ENCODE results near the gene EN2. TPM values are rescaled to one million over a fixed set of nuclear protein-coding genes. Genes with fewer than 3 reads are reported as not detected.

EN2 gene
- total and polyA plus RNA-seq, 10 donors: 0.03 to 0.04 TPM; not detected in 8

GRCh38 chr7:155469311-155470185, 11.6 kb downstream of the EN2 start:
- WGBS, 5 donors: 6 to 10% (median 9%) methylated on average over 12 of the region's 12 CpGs
- Histone ChIP-seq H3K9me3 (no peaks in the 10 kb centered on the region), H3K36me3 (no peaks in the 10 kb centered on the region), H3K27me3 (replicated peaks in 1 of 7) (peaks cover 38 to 100% (median 97%) of the 10 kb centered on the region in 7 donors), H3K4me1 (peaks cover 12 to 43% (median 34%) of the 10 kb centered on the region in 6 donors), H3K27ac (no peak overlapping the region), H3K4me3 (no peak overlapping the region)
- intact Hi-C loops (cut with DNase I; ENCODE audit: low total_unique reads): loop anchor here (10.0 kb wide), 1 partner anchor 95 kb away; no protein-coding TSS in a partner anchor
- peak; percentile 22 for DNase-seq
- TF ChIP-seq, protein P1, sequence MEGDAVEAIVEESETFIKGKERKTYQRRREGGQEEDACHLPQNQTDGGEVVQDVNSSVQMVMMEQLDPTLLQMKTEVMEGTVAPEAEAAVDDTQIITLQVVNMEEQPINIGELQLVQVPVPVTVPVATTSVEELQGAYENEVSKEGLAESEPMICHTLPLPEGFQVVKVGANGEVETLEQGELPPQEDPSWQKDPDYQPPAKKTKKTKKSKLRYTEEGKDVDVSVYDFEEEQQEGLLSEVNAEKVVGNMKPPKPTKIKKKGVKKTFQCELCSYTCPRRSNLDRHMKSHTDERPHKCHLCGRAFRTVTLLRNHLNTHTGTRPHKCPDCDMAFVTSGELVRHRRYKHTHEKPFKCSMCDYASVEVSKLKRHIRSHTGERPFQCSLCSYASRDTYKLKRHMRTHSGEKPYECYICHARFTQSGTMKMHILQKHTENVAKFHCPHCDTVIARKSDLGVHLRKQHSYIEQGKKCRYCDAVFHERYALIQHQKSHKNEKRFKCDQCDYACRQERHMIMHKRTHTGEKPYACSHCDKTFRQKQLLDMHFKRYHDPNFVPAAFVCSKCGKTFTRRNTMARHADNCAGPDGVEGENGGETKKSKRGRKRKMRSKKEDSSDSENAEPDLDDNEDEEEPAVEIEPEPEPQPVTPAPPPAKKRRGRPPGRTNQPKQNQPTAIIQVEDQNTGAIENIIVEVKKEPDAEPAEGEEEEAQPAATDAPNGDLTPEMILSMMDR (IDR thresholded peaks at IDR 0.05 in 8 of 11, conservative IDR thresholded peaks at IDR 0.05 in 3 of 11): no peak
- TF ChIP-seq POLR2AphosphoS5 (IDR thresholded peaks at IDR 0.05): no peak
- TF ChIP-seq POLR2A (IDR thresholded peaks at IDR 0.05): no peak

GRCh38 chr7:155470186-155470487, 12.2 kb downstream of the EN2 start:
- Histone ChIP-seq H3K27me3 (replicated peaks in 1 of 7) (peaks cover 34 to 100% (median 93%) of the 10 kb centered on the region in 7 donors), H3K9me3 (peaks cover 0 to 2% (median 0%) of the 10 kb centered on the region in 8 donors), H3K36me3 (no peaks in the 10 kb centered on the region), H3K27ac (no peak overlapping the region), H3K4me1 (peaks cover 12 to 43% (median 32%) of the 10 kb centered on the region in 6 donors), H3K4me3 (no peak overlapping the region)
- peak; percentile 47 for DNase-seq
- WGBS, 5 donors: 20 to 31% (median 23%) methylated on average over 8 of the region's 8 CpGs
- intact Hi-C loops (cut with DNase I; ENCODE audit: low total_unique reads): no loop called here
- no peak for TF ChIP-seq POLR2A (IDR thresholded peaks at IDR 0.05)
- TF ChIP-seq, protein P1 (IDR thresholded peaks at IDR 0.05 in 8 of 11, conservative IDR thresholded peaks at IDR 0.05 in 3 of 11): no peak
- no peak for TF ChIP-seq POLR2AphosphoS5 (IDR thresholded peaks at IDR 0.05)

DNA sequence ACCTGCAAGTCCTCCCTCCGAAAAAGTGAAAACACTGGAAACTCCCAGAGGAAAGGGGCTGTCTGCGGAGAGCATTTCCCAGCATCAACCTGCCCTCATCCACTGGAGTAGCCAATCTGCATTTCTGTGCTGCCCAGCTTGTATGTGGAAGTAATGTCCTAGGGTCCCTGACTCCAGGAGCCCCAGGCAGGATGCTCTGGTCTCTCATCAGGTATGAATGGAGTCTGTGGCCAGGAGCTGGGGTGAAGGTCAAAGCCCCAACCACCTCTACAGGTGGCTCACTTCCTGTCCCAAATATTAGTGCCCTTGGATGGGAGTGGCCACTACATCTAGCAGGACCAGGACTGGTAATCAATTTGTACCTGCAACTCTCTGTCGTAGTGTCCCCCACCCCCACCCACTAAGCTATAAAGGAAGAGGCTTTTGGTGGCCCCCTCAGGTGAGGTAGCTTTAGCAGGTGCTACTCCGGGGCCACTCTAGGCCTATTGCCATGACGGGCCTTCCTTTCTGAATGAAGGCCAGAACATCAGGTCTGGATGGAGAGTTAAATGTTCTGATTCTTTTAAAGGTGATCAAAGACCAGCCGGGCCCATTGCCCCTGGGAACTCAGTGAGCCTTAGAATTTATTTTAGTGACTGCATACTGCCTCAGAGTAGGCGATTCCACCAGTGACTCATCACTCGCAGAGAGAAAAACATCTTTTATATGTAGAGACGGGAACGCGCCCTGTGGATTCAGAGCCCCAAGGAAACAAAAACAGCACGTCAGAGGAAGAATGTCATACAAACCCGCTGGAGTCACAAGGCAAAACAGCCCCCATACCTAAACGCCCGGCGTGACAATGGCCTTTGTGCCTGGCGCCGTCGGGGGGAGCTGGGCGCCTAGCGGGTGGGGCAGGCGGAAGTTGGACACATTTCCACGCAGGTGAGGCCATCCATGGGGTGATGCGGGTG, 13.0 kb downstream of the EN2 start:
- no peak overlapping the region for H3K27ac ChIP-seq
- peak; percentile 29 for DNase-seq
- no peaks in the 10 kb centered on the region for H3K36me3 ChIP-seq
- intact Hi-C loops (cut with DNase I; ENCODE audit: low total_unique reads): no loop called here
- peaks cover 12 to 37% (median 28%) of the 10 kb centered on the region in 6 donors for H3K4me1 ChIP-seq
- TF ChIP-seq POLR2AphosphoS5 (IDR thresholded peaks at IDR 0.05): no peak
- TF ChIP-seq POLR2A (IDR thresholded peaks at IDR 0.05): no peak
- TF ChIP-seq, protein P1 (IDR thresholded peaks at IDR 0.05 in 8 of 11, conservative IDR thresholded peaks at IDR 0.05 in 3 of 11): no peak
- H3K9me3 ChIP-seq: peaks cover 0 to 10% (median 0%) of the 10 kb centered on the region in 8 donors
- WGBS, 5 donors: 7 to 9% (median 8%) methylated on average over 23 to 24 of the region's 24 CpGs
- H3K27me3 ChIP-seq (replicated peaks in 1 of 7): peaks cover 34 to 100% (median 85%) of the 10 kb centered on the region in 7 donors
- no peak overlapping the region for H3K4me3 ChIP-seq

All from spleen (tissue), 11 donors.